ENCODE measurements around the gene MAP3K1. TPM values are rescaled to one million over a fixed set of nuclear protein-coding genes. Genes with fewer than 3 reads are reported as not detected.
"Not testable (repeated sequence)": the region's sequence is repeated elsewhere in the genome, so short reads cannot be mapped to it uniquely, and the experiment has no call there.

MAP3K1 gene
- total RNA-seq, 1 donor from 2014 or later = 22.8 TPM

DNA sequence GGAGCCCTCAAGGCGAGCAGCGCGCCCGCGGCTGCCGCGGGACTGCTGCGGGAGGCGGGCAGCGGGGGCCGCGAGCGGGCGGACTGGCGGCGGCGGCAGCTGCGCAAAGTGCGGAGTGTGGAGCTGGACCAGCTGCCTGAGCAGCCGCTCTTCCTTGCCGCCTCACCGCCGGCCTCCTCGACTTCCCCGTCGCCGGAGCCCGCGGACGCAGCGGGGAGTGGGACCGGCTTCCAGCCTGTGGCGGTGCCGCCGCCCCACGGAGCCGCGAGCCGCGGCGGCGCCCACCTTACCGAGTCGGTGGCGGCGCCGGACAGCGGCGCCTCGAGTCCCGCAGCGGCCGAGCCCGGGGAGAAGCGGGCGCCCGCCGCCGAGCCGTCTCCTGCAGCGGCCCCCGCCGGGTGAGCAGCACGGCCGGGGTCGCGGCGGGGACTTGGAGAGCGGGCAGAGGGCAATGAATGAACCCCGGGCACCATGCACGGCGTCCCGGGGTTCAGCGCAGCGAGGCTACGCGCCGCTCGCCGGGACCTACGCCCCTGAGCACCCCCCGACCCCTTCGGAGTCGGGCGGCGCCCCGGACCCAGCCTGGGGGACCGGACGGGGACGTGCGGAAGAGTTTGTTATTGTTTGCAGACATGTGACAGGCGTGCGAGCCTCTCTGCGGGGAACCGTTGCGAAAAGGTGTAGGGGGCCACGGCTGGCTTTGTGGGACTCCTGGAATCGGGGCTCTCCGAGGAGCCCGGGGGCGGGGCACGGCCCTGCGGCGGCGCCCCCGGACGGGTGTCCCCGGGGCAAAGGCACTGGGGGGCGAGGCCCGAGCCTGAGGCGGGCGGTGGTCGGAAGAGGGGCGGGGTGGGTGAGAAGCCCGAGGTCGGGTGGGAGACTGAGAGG lies 553 bp downstream of the MAP3K1 start:
- DNase-seq (ENCODE audit: low spot score in 2 of 2) = peak; percentile 27 to 83
- no peak for FAIRE-seq

DNA sequence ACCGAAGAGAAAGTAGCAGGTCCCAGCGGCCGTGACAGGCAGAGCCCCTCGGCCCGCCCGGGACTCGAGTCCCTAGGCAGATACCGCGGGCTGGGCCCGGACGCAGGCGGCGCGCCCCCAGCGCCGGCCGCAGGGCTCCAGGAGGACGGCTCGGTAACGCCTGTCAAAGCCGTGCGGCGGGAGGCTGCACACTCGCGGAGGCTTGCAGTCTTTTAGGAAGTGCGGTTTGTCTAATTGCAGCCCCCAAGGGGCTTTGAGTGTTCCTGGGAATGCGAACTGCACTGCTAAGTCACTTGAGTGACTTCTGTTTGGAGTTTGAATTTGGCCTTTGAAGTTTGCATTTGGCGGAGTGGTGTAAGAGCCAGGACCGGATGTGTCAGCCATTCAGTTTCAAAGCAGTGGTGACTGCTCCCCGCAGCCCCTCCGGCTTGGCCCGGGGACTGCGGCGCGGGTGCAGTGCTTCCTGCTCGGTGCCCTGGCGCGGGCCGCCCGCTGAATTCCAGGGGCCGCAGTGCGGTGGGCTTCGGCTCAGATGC lies 1.3 kb downstream of the MAP3K1 start:
- DNase-seq (ENCODE audit: low spot score in 2 of 2) = peak; percentile 44 to 57
- no peak for FAIRE-seq

DNA sequence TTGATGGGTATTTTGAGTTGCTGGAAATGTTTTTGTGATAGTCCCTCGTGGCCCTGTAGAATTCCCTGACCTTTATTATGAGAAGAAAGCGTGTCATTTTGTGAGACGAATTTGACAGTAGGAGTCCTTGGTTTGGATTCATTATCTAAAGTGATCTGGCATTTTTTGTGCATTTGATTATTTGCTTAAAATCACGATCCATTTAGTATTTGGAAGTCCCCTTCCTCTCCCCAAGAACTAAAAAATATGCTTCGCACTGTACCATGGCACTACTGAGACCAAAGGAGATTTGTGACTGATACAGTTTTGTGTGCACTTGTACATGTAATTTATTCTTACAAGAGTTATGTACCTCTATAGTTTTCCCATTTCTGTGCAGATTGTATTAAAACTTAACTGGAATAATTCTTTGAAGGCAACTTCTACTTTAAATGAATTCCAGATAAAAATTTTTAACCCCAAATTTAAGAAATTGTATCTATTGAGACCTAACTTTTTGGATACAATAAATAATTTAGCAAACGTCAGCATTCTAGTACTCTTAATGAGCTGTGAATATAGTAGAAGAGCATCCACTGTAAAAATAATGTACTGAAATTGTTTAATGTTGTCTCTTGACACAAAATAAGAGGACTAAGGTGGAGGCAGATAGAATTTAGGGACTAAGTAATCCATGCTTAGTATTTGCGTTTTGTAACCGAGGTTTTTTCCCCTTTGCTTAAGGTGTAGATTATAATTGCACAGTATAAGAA lies 2.1 kb downstream of the MAP3K1 start:
- no peak for FAIRE-seq
- DNase-seq (ENCODE audit: low spot score in 2 of 2) = no peak

DNA sequence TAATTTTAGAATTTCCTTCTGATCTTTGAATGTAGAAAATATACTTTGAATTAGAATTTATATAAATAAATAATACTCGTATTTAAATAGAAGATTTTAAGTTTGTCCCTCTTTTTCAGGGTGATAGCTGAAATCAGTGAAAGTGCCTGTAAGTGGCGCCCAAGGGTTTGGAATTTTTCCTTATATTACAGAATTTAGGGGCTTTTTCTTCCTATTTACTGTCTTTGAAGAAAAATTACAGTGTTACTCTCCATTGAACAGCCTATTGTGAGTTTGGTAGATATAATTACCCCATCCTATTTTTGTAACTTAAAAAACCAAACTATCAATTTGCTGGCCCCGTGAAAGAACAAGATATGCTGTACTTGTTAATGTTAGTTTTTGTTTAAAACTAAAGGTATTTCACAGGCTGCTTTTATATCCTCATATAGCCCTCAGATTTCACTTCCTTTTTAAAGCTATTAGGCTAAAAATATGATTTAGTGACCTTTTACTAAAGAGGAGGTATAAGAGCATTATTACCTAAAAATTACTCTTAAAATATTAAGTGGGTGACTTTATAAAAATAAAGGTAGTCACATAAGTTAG lies 3.2 kb downstream of the MAP3K1 start:
- DNase-seq (ENCODE audit: low spot score in 2 of 2) (no peak), FAIRE-seq (no peak)

DNA sequence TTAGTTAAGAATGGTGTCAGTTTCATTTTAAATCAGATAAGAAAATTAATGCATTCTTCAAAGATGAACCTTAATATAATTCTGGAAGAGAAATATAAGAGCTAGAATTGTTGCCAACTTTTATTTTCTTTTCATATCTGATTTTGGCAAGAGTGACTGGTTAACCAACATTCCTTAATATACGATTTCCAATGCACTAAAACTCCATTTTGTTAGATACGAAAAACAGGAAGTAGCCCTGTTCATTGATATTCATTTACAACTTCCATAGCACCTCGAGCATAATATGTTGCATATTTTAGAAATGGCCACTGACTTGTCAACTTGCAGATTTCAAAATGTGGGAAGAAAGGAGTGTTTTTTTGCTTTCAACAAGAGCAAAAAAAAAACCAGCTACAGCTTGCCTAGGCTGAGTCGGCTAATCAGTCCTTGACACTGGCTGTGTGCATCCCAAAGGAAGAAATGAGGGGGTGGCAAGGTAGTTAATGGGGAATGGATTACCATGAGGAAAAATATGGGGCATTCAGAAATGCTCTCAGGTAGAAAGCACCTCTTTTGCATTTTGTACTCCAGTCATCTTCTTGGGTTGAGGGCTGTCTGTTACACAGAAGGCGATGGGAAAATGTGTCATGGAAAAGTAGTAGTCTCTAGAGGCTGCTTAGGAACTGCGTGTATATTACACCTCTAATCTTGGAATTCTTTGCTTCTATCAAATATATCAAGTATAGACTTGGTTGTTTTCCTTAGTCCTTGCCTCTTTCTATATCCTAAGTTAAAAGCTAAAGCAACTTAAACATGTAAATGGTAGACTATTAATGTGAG lies 3.9 kb downstream of the MAP3K1 start:
- FAIRE-seq (no peak), DNase-seq (ENCODE audit: low spot score in 2 of 2) (no peak)

DNA sequence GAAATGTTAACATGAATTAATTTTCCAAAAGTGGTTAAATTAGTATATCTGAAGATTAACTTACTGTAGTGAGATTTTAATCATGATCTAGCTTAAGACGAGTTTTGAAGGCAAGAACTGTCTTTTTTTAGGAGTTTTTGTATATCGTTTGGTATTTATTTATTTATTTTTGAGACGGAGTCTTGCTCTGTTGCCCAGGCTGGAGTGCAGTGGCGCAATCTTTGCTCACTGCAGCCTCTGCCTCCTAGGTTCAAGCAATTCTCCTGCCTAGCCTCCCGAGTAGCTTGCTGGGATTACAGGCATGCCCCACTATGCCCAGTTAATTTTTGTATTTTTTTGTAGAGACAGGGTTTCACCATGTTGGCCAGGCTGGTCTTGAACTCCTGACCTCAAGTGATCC lies 6.5 kb downstream of the MAP3K1 start:
- DNase-seq (ENCODE audit: low spot score in 2 of 2); FAIRE-seq: not testable (repeated sequence)

DNA sequence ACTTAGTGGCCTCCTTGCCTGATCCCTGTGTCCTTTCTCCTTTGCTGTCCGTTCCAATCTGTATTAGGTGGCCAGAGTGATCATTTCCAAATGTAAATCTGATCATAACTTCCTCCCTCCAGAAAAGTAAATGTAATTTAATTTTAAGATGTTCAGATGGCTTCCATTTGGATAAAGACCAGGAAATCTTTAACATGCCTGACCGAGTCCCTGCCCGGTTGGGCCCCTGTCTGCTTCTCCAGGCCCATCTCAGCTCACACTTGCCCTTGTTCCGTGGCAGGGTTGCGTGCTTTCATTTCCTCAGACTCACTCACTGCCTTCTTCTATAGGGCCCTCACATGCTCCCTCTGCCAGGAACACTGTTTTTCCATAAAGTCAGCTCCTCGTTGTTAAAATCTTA lies 7.6 kb downstream of the MAP3K1 start:
- DNase-seq (ENCODE audit: low spot score in 2 of 2) (no peak), FAIRE-seq (no peak)

DNA sequence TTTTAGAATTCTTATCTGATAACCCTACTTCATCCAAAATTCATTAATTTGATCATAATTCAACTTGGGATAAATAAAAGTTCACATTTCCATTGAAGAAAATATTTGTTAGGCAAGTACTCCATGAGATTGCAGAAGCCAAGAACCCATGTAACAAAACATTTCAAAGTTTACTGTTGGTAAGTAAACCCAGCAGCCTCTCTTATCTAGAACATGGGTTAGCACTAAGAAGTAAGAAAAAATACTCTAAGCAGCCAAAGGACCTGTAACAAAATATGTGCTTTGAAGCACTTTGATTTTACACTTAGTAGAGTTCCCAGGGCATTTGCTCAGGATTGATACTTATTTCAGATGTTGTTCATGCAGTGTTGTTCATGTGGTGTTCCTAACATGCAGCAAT lies 8.7 kb downstream of the MAP3K1 start:
- DNase-seq (ENCODE audit: low spot score in 2 of 2) (no peak), FAIRE-seq (no peak)

DNA sequence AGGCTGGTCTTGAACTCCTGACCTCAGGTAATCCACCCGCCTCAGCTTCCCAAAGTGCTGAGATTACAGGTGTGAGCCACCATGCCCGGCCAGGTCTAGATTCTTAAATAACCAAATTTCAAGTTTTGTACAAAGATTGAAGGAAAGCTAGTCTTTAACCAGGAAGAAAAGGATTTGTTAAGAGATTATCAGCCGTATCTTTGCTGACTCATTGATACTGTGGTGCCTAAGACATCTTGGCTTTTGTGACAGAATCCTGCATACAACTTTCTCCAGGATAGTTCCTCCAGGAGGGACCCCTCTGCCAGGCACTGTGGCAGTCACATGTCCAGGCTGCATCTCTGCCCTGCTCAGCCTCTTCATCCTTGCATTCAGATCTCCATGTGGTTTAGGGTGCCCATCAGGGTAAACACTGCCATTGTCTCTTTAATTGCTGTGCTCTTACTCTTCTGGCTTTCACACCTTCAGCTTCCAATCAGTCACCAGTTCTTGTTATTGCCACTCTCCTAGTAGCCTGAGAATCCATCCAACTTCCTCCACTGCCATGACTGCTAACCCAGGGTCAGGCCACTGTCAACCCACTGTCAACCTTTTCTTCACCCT lies 10.0 kb downstream of the MAP3K1 start:
- FAIRE-seq (no peak), DNase-seq (ENCODE audit: low spot score in 2 of 2) (no peak)

DNA sequence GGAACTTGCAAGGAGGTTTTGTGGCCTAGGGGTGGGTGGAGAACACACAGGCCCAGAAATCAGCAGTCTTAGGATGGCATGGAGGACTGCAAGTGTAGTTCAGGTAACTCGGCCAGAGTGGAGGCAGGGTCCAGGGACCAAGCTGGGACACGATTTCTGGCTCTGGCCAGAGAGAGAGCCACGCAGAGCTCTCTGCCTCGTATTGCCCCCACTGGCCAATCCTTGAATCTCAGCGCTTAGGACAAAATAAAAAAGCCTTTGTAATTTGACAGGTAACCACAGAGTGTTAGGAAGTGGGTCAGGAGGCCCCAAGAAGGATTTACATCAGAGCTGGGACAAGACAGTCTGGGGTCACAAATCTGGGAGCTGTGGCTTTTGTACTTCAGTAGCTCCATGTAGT lies 11.7 kb downstream of the MAP3K1 start:
- no peak for DNase-seq (ENCODE audit: low spot score in 2 of 2)
- no peak for FAIRE-seq

DNA sequence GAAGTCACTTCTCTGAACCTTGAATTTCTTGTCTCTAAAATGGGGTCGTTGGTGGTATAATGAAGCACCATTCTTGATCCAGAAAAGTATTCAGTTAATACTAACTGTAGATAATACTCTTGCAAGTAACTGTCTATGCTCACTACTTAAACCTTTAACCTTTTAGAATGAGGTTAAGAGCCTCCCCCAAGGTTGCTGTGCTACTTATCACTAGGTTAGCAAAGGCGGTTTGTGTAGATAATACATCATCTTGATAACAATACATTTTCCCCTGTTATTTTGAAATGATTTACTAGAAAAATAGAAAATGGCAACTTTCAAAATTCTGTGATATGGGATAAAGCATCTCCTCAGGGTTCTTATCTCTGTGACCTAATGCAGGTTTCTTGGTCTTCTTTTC lies 12.6 kb downstream of the MAP3K1 start:
- FAIRE-seq (no peak), DNase-seq (ENCODE audit: low spot score in 2 of 2) (no peak)

DNA sequence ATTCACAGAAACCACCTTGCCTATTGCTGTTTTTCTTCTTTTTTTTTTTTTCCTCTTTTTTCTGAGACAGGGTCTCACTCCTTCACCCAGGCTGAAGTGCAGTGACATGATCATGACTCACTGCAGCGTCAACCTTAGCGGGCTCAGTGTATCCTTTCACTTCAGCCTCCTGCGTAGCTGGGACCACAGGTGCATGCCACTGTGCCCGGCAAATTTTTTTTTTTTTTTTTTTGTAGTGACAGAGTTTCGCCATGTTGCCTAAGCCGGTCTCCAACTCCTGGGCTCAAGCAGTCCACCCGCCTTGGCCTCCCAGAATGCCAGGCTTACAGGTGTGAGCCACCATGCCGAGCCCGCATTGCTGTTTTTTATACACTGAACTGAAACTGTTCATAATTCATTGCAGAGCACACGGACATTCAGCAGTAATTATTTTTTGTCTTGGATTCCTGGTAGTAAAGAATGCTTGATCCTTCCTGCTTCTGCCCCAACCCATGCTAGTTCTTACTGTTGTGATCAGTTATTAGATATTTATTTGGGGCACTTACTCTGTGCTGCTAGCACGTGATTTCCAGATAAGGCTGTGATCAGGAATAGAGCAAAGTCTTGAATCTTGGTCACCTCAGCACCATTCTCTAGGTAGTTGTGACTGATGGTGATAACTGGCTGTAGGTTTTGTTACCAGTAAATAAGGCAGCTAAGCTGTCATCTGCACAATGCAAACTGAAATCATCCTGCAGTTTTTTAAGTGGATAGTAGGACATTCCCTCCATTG lies 14.0 kb downstream of the MAP3K1 start:
- no peak for FAIRE-seq

DNA sequence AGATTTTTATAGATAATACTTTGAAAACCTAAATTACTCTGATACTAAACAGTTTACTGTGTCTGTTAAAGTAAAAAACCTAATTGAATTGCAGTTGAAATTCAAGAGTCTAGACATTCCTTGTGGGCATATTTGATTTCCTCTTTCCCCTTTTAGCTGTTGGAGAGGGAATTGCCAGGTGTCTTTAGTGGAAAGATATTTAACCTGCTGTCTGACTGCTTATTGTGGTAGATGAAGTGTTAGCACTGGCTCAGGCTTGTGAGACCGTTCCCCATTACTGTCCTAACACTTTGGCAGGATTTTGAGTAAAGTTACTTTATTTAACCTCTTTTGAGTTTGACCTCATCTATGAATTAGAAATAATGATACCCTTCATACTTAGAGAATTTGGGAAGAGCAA lies 16.4 kb downstream of the MAP3K1 start:
- FAIRE-seq (no peak), DNase-seq (ENCODE audit: low spot score in 2 of 2) (no peak)

More for the DNA sequence above, 14.0 kb downstream of the MAP3K1 start:
- DNase-seq (ENCODE audit: low spot score in 2 of 2) = no peak

DNA sequence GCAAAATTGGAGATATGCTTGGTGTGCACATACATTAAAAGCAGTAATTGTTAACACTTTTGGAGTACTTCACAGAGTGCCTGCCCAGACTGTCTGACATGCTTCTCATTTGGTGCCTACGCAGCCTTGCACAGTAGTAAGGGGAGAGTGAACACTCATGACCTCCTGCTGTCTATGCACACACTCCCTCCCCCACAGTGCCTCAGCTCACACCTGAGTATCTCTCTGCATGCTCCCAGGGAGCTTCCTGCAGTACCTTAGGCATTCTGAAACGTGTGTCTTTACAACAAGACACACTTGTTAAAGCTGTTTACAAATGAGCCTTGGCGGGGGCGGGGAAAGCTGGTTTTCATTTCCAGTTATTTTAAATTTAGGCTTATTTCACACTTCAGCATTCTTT lies 18.0 kb downstream of the MAP3K1 start:
- DNase-seq (ENCODE audit: low spot score in 2 of 2) (no peak), FAIRE-seq (no peak)

DNA sequence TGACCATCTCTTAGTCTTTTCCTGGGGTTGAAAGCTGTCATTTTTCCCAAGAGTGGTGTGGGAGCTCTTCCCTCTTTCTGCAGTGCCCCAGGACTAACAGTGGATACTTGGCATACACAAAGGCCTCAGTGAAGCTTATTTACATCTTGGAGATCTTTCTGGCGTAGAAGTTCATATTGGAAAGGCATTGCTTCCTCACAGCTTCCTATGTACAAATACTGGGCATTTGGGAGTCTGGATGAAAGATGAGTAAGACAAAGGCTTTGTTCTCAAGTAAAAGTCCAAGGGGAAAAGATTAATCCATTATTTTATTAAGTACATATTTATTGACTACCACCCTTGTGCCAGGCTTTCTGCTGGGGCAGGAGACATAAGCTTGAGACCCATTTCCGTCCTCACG lies 22.0 kb downstream of the MAP3K1 start:
- FAIRE-seq (no peak), DNase-seq (ENCODE audit: low spot score in 2 of 2) (no peak)

DNA sequence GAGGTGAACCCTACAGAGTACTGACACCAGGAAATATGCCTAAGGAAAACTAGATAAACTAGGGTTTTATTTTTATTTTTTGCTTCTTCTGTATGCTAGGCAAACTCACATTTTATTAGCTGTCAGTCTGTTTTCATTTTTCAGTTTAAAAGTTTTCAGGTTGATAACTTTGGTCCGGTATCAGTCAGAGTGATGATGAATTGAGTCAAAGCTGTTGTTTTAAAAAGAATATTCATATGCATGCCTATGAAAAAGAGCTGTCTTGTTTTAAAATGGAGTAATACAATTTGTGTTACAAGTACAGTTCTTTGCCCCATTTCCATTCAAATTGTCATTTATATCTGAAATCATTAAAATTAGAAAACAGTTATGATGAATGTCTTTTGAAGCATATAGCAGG lies 22.6 kb downstream of the MAP3K1 start:
- no peak for DNase-seq (ENCODE audit: low spot score in 2 of 2)
- no peak for FAIRE-seq

DNA sequence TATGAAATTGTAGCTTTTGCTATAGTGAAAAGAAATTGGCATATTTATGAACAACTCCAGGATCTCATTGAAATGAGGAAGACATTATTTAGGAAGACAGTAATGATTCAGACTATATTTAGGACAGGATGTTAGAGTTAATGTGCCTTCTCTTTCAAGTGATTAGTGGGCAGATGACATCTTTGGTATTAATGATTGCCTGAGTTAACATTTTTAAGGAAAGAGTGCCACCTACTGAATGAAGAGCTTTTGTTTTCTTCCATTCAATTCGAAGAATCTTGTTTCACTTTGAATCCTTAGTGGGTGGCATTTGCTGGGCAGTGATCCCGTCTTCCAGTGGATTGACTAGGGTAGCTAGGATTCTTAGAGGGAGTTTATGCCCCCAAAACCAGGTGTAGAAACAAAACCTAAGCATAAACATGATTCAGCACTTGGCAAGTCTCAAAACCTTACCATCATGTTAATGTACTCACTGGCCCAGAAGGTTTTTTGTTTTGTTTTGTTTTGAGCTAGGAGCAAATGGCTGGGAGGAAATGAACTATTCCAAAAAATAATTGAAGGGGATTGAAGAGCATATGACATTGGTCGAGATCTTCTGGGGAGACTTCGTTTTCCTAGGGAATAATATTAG lies 23.2 kb downstream of the MAP3K1 start:
- DNase-seq (ENCODE audit: low spot score in 2 of 2) (peak in 1 of 2 donors; percentile 30), FAIRE-seq (peak; percentile 75)

DNA sequence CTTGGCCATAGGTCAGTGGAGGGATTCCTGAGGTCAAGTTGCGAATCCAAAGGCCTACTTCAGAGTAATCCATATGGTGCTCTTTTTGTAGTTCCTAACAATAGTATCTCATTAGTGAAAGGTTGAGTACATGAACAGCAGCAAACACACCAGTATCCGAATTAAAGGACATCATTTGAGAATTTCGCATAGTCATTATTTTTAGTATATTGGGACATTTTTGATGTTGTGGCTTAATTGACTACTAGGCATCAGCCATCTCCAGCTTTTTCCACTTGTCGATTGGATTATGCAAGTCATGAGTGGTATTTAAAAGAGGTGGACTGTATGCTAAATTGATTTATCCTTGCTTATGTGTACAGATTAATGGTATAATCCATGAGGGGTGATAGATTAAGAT lies 23.7 kb downstream of the MAP3K1 start:
- FAIRE-seq (no peak), DNase-seq (ENCODE audit: low spot score in 2 of 2) (no peak)

DNA sequence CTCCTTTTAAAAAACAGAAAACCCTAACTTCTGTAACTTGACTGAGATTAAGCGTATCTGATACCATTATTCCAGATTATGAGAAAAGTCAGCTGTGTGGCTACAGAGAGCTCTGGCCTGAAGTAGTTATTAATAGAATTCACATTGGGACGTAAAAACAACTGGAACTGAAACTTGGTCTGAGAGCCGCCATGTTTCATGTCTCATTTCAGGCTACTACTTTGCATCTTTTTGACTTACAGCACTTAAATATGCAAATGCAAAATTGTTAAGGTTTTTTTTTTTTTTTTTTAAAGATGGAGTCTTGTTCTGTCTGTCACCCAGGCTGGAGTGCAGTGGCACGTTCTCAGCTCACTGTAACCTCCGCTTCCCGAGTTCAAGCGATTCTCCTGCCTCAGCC lies 25.2 kb downstream of the MAP3K1 start:
- FAIRE-seq (no peak), DNase-seq (ENCODE audit: low spot score in 2 of 2) (no peak)
